ENCODE measurements around the gene ARL2BP.

The ARL2BP gene

GRCh38 chr16:57208926-57209325, 36.1 kb upstream of the ARL2BP start:
- no peak for DNase-seq (ENCODE audit: low read depth)
- TF ChIP-seq CTCF (IDR thresholded peaks at IDR 0.05; ENCODE audit: low read depth, low read length, missing control alignments), result no peak
- H3K4me3 ChIP-seq (ENCODE audit: low read depth, low read length), result no peak overlapping the region

- no peak for TF ChIP-seq CTCF (IDR thresholded peaks at IDR 0.05; ENCODE audit: low read depth, low read length, missing control alignments)
- no peak for DNase-seq (ENCODE audit: low read depth)
- no peak overlapping the region for H3K4me3 ChIP-seq (ENCODE audit: low read depth, low read length)
Measured at GRCh38 chr16:57209780-57210179, 35.3 kb upstream of the ARL2BP start.

- H3K4me3 ChIP-seq (ENCODE audit: low read depth, low read length), result no peak overlapping the region
- no peak for DNase-seq (ENCODE audit: low read depth)
- TF ChIP-seq CTCF (IDR thresholded peaks at IDR 0.05; ENCODE audit: low read depth, low read length, missing control alignments), result no peak
Measured at GRCh38 chr16:57213462-57213861, 31.6 kb upstream of the ARL2BP start.

GRCh38 chr16:57216968-57217367, 28.1 kb upstream of the ARL2BP start:
- no peak for DNase-seq (ENCODE audit: low read depth)
- TF ChIP-seq CTCF (IDR thresholded peaks at IDR 0.05; ENCODE audit: low read depth, low read length, missing control alignments), result no peak
- H3K4me3 ChIP-seq (ENCODE audit: low read depth, low read length), result no peak overlapping the region

GRCh38 chr16:57223057-57223456, 22.0 kb upstream of the ARL2BP start:
- TF ChIP-seq CTCF (IDR thresholded peaks at IDR 0.05; ENCODE audit: low read depth, low read length, missing control alignments), result no peak
- no peak for DNase-seq (ENCODE audit: low read depth)
- no peak overlapping the region for H3K4me3 ChIP-seq (ENCODE audit: low read depth, low read length)

GRCh38 chr16:57224651-57225335, 20.3 kb upstream of the ARL2BP start:
- no peak overlapping the region for H3K4me3 ChIP-seq (ENCODE audit: low read depth, low read length)
- TF ChIP-seq CTCF (IDR thresholded peaks at IDR 0.05; ENCODE audit: low read depth, low read length, missing control alignments), result no peak
- no peak for DNase-seq (ENCODE audit: low read depth)

GRCh38 chr16:57225978-57226377, 19.1 kb upstream of the ARL2BP start:
- TF ChIP-seq CTCF (IDR thresholded peaks at IDR 0.05; ENCODE audit: low read depth, low read length, missing control alignments), result no peak
- no peak for DNase-seq (ENCODE audit: low read depth)
- H3K4me3 ChIP-seq (ENCODE audit: low read depth, low read length), result no peak overlapping the region

Measured in GM12864 (cell line).